ENCODE data around the gene AXIN2.
"Not testable (repeated sequence)": the region's sequence is repeated elsewhere in the genome, so short reads cannot be mapped to it uniquely, and the experiment has no call there.

AXIN2 gene

DNA sequence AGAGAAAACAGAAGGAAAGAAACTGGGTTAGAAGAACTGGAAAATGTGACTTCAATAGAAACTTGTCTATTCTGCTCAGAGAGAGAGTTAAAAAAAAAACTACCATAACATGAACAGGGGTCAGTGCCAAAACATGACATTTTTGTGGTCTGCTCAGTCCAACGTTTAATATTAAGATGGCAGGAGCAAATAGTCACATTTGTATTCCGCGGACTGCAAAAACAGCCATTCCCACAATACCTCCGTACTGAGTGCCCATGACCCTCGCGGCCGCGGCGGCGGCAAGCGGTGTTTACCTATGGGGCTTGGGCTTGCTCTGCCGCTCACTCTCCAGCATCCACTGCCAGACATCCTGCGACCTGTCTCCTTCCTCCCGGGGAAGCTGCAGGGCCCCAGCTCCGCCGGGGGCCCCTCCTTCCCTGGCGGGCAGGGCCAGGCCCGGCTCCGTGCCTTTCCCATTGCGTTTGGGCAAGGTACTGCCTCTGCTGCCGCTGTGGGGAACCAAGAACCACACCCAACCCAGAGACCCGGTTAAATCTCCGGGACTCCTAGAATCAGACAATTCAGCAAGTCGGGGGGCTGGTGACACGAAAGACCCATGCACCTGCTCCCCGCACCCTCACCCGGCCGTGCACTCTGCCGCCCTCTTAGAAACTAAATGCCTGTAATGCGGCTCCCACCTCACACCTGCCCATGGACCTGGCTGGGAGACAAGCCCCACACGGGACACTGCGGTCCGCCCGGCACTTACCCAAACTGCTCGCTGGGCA is 24.7 kb downstream of the AXIN2 start:
- no peak for DNase-seq

DNA sequence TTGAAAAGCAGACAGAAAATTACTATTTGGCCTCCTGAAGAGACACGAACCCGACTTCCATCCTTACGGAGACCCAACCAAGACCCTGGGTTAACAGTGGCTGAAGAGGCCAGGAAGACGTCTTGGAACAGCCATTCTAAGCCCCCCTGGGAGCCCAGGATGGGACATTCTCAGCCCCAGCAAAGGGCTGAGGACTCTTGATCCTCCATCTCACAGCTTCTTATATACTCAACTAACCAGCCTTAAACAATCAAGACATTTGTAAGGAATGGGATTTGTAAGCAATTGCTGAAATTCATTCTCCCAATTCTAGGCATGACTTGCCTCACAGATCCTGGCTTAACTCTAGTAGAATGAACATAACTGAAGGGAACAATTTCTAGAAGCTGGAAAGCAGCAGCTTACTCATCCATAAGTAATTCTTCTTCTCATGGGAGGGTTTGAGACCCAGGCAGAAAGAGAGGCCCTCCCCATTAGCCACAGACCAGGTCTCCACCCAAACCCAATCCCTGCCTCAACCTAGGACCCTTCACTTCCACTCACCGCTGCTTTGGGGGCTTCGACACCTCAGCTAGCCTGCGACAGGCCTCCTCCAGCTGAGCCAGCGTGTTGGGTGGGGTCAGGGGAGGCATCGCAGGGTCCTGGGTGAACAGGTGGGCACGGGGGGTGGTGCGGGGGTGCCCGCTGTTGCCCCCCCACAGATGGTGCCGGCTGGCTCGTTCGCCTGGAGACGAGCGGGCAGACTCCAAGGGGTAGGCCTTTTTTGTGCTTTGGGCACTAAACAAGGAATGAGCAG is 25.5 kb downstream of the AXIN2 start:
- DNase-seq, result no peak

DNA sequence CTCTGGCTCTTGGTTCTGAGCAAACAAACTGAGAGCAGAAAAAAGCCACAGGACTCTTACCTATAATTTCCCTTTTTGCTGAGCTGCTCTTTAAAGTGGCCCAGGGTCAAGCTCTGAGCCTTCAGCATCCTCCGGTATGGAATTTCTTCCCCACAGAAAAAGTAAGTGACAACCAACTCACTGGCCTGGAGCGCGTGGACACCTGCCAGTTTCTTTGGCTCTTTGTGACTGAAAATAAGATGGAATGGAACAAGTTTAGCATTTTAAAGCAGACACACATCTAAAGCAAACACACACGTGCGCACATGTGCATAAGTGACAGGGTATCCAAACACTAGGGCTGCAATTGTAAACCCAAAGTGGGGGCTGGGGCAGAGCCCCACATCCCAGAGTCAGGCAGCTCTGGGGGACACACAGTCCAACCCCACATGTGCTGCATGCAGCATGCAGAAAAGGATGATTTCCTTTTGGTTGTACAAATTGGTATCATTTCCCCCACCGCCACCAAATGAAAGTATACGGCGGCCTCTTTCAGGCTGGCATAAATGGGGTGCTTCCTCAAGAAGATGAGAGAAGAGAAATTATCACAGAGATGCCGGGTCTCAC is 27.5 kb downstream of the AXIN2 start:
- peak in 1 of 3 experiments; percentile 10 for DNase-seq

DNA sequence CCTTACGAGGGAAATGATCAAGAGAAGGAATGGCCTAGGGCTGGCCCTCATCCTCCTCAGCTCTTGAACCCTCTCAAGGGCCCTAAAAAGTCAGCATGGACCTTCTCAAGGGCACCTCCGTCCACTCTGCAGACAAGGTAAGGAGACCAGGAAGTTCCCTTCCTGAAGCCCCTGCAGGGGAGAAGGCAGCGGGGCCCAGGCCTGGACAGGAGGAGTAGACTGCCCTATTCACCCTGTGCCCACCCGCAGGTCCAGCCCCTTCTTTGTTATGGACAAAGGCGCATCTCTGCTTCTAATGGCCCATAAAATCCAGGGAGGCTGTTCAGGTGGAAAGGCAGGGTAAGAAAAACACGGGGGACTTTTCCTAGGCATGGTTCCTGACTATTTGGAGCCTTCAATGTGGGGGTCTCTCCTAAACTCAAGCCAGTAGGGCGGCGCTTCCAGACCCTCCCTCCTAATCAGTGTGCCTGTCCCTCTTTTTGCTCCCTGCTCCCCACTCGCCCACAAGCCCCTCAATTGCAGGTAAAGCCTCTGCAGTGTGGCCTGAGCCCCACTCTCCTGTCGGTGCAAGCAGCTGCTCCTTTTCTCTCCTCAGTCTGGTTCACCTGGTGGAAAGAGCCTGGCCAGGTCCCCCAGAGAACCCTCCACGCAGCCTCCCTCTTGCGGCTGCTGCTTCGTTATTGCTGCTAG is 28.2 kb downstream of the AXIN2 start:
- DNase-seq, result no peak

DNA sequence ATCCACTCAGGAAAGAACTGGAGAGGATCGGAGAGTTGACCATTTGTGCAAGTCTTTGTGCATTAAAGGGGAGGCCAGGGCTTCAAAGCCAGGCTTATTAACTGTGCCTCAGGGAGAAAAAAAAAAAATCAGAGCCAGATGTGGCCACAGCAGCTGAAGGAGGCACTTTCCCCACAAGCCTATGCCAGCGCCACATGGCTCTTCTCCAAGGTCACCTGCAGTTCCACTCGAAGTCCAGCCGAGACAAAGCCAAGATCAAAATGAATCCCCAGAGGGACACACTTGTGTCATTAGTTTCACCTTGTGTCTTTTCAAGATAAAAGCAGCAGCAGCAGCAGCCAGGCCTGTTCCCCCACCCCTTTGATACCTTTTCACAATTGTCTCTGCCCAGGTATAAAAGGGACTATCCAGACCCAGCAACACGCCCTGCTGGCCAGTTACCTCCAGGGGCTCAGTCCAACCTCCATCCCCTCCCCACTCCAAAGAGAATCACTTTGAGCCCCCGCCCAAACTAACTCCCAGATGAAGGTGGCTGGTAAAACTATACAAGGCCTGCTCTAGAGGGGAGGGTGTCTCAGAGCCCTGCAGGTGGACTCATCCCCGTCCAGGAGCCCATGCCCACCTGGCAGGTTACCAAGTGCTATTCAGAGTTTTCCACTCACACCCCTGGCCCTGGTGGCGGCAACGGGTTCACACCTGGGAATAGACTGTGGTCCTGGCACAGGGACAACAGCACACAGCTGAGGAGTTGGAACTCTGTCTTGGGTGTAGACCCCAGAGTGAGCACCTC is 29.2 kb downstream of the AXIN2 start:
- DNase-seq, result peak in 2 of 3 experiments; percentile 52 to 71

DNA sequence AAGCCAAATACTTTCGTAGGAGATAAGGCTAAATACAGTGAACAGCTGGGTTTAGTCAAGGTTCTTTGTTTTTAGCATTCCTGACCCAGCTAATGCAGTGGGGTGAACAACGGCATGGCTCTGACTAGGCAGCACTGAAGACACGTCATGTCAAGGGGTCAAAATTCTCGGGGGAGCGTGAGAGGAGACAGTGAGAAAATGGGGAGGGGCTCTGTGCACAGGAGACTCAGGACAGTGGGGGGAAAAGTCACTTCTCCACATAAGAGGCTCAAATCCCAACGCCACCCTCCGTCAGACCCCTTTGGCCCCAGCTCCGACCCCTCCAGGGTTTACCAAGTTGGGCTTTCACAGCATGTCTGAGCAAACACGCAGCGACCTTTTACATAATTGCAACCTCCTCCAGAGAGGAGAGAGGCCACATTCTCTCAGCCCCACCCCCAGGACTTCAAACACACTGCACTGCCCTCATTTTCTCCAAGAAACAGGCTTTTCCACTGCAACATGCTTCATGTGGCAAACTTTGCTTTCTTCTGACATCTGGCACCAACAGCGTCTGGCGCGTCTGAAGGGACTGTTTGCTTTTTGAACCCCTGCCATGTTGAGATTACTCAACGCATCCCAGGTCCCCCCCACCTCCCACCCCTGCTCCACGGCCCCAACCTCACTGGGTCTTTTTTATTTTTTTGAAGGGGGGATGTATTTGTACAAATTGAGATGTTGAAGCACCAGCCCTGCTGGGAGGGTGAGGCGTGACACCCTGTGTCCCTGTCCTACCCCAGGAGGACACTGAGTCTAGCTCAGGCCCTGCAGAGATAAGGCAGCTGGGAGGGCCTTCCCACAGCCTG is 30.0 kb downstream of the AXIN2 start:
- peak in 2 of 3 experiments; percentile 52 to 82 for DNase-seq

DNA sequence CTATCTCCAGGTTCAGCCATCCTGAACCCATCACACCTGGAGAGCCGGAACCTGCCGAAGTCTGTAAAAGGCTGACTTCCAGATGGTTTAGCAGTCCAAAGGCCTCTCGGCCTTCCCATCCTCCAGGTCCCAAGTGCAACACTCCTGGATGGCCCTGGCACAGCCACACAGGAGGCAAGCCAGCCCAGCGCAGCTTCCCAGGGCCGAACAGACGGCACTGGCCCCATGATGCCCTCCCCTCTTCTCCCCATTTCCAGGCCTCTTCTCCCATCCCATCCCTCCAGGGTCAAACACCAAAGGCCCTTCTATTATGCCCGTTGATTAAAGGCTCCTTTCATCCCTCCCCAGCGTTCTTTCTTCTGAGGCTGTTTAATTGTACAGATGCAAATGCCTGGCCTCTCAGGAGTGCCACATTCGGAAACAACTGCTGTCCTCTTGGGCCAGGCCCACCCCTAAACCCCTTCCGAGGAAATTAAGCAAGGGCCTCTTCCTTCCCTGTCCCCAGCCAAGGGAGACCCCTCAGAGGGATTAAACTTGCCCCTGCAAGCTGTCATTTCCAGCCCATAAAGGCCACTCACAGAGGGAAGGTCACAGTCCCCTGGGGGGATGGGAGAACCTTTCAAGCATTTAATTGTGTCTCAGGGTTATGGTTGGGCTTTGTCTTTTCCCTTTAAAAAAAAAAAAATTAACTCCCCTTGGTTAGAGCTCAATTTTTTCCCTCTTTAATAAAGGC is 30.8 kb downstream of the AXIN2 start:
- DNase-seq, result peak in 2 of 3 experiments; percentile 25 to 73

DNA sequence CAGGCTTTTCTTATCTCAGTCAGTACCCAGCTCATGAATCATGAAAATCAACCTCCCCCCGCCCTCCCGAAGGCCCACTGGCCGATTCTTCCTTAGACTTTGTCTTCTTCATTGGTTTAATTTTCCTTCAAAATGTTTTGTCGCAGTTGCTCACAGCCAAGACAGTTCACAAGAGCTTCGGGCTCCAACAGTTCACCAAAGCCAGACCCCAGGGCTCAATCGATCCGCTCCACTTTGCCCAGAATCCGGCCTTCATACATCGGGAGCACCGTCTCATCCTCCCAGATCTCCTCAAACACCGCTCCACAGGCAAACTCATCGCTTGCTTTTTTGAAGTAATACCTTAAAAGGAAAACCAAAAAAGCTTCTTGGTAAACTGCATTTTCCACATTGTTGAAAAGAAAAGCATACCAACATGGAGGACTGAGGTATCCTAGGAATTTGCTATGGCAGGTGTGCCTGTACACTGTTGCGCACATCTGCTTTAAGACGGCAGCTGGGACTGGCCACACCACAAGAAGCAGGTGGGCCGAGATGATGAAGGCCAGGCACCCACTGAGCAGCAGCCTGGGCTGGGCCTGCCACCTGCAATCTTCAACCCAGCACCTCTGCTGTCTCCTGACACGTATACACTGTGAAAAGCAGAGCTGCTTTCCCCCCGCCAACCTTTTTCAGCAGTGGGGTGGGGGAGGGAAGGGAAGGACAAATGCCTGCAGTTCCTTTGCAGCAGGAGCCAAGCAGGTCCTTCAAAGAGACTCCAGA is 31.5 kb downstream of the AXIN2 start:
- DNase-seq, result peak in 2 of 3 experiments; percentile 20 to 49

DNA sequence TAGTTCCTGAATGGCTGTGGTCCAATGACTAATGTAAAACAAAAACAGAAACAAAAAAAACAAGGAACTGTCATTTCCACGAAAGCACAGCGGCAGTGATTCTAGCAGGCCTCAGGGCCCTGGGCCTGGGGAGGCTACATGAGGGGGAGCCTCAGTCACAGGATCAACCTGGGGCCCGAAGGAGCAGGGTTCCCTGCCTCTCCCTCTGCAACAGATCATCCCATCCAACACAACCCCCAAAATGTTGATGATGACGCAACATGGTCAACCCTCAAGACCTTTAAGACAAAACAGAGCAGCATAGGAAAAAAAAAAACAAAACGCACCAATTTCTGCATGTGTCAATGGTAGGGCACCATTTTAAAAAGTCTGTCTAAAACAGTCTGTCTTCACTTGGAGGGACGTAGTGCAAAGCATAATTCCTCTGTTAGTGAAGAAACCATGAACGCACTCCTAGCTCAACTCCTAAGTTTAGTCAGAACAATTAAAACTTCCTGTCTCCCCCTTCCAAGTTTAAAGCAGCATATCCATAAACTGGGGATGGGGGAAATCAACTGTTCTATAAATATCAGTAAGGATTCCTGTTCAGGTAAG is 32.3 kb downstream of the AXIN2 start:
- DNase-seq, result no peak

DNA sequence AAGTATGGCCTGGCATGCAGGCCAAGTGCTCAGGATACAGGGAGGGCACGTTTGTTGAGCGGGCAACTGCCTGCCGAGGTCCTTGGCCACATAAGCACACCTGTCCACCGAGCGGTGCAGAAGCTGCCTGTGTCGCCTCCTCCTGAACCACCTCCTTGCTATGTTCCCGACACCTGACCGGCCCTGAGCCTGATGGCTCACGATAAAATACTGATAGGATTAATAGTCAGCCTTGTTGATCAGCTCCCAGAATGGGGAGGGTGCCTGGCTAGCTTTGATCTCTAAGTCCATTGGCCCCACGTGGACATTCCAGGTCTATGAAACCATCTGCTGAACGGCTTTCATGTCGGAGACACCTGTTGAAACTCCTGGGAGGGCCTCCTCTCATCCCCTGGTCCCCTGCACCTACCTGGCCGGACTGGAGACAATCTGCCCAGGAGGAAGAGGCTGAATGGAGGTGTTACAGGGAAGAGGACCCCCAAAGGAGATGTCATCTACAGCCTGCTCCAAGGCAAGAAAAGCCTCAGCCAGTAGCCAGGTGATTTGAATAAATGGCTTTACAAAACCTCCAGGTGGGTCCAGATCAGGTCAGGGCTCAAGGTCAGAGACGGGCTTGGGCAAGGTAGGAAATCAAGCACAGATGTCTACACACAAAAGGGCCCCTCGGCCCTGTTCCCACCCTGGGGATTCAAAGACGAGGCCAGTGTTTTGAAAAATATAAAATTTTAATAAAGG is 33.4 kb downstream of the AXIN2 start:
- no peak for DNase-seq

DNA sequence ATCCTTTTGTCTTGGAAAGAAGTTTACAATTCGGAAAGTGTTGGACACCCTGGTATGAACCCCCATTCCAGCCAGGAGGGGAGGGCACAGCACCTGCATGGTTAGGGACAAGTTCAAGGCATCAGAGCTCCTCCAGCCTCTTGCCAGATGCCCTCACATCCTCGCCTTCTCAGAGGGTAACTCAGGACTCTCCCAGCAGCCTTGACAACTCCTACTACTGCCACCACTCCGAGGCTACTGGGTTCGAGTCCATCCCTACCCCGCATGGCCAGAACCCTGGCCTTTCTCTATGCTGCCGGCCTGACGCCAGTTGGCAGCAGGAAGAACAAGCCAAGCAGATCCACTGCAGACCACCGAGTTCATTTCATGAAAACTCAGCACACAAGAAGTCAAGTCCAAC is 34.1 kb downstream of the AXIN2 start:
- no peak for DNase-seq

DNA sequence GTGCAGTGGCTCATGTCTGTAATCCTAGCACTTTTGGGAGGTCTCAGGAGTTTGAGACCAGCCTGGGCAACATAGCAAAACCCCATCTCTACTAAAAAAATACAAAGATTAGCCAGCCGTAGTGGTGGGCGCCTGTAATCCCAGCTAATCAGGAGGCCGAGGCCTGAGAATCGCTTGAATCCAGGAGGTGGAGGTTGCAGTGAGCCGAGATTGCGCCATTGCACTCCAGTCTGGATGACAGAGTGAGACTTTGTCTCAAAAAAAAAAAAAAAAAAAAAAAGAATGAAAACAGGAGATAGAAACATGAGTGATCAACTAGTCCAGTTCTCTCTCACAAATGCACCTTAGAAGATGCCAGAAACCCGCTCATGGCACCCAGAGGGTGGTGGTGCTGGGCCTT is 34.6 kb downstream of the AXIN2 start:
- not testable (repeated sequence) for DNase-seq

DNA sequence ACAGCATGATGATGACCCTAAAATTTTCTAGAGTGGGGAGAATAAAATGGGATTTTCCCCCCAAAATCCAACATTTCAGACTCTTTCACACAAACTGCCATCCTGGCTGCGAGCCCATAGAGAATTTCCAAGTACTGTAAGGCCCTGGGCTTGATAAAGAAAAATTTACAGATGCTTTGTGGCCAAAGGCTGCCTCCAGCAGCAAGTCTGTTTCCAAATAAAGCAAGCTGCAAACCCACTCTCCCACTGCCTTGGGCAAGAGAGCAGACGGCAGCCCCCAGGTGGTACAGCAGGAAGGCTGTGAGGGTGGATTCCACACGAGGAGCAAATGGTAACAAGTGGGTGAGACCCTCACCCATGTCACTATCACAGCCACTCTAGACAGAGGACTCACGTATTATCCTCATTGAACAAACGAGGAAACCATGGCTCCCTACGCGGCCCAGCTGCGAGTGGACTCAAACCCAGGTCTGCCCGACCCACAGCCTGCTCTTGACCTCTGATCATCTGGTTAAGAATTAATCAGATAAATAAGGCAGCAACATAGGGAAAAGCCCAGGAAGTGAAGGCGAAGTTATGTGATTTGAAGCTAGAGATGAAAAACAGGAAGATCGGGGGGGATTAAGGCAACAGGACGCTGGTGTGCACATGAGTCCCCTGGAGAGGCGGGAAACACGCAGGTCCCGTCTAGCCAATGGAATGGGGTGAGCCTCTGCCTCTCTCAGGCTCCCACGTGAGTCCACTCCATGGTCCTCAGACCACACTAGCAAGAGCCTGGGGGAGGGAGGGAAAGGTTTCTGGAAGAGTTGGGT is 37.4 kb downstream of the AXIN2 start:
- DNase-seq, result no peak

DNA sequence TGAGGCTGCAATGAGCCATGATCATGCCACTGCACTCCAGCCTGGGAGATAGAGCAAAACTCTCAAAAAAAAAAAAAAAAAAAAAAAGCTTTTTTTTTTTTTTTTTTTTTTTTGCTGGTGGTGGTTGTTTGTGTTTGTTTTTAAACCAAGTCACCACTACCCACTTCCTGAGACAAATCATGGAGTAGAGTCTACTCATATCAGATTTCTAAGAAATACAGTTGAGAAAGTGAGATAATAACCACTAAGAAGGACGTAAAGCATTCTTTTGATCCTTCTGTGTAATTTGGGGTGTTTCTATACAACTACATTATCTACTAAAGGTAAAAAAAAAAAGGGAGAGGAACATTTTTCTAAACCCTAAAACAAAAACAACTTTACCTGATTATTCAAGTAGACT is 38.0 kb downstream of the AXIN2 start:
- DNase-seq, result no peak

DNA sequence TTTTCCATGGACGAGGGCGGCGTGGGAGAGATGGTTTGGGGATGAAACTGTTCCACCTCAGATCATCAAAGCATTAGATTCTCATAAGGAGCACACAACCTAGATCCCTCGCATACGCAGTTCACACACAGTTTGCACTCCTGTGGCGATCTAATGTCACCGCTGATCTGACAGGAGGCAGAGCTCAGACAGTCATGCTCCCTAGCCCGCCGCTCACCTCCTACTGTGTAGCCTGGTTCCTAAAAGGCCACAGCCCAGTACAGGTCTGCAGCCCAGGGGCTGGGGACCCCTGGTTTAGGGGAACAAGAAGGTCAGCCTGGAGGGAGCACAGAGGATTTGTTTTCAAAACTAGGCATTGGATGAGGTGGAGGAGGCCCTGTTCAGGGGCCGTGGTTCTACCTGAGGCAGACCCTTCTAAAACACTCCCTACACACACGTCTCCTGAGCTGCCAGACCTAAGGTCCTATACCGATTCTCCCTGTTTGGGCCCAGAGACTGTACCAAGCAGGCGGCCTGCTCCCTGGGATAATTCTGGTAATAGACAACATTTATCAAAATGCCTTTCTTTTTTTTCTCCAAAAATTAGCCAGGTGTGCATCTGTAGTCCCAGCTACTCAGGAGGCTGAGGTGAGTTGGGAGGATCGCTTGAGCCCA is 38.6 kb downstream of the AXIN2 start:
- no peak for DNase-seq

DNA sequence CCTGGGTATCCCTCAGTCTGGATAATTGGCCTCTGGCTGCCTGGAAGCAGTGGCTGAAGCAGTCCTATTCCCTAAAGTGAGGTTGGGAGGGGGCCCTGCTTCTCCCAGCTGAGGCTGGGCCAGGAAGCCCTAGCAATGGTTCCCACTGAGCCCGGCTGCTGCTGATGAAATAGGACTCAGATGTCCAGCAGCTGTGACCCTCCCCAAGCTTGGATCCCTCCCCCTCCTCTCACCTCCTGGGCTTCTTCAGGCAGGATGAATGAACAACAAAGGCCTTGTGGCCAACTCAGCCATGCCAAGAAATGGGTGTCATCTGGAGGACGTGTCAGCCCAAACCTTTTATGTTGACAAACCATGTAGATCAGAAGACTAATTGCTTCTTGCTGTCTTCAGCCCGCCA is 42.0 kb downstream of the AXIN2 start:
- no peak for DNase-seq

DNA sequence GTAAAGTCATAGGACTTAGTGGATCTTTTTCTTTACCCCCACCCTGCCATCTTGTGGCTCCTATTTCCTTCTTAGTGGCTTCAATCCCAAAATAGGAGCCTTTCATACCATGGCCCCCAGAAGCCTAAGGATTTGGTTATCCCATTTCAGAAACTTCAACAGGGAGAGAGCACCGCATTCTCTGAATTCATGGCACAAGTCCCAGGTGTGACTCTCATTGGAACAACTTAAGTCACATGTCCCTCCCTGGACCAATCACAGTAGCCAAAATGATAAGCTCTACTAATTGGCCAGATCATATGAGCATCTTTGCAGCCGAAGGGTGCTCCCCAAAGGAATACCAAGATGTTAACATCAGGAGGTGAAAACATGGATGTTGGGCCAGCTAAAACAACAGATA is 43.2 kb downstream of the AXIN2 start:
- no peak for DNase-seq

Data from NCI-H1417 (cell line).